GM12801 (cell line): ENCODE measurements around the gene TMEM80.

Experiments used
- TF ChIP-seq, protein P1 (sequence below): IDR thresholded peaks from one replicate; pipeline ENCODE4 v1.5.1; 2011; ENCODE audit warnings: control low read depth; ENCODE audit not compliant: insufficient read length; ENCODE audit errors: extremely low read depth

The TMEM80 gene

DNA sequence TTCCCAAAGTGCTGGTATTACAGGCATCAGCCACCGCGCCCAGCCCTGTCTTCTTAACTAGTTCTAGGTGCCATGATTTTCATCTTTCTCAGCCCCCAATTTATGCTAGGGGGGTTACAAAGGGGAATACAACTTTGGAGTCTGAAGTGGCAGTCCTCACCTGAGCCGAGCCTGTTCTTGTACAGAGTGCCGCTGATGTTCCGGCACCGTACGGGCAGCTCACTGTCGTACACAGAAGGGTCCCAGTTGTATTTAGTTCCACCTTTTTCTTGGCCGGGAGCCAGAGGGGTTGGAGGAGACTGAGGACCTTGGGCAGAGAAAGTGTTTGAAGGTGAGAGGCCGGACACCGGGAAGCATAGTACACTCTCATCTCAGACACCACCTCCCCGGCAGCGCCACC is 7.9 kb upstream of the TMEM80 start:
- TF ChIP-seq, protein P1, sequence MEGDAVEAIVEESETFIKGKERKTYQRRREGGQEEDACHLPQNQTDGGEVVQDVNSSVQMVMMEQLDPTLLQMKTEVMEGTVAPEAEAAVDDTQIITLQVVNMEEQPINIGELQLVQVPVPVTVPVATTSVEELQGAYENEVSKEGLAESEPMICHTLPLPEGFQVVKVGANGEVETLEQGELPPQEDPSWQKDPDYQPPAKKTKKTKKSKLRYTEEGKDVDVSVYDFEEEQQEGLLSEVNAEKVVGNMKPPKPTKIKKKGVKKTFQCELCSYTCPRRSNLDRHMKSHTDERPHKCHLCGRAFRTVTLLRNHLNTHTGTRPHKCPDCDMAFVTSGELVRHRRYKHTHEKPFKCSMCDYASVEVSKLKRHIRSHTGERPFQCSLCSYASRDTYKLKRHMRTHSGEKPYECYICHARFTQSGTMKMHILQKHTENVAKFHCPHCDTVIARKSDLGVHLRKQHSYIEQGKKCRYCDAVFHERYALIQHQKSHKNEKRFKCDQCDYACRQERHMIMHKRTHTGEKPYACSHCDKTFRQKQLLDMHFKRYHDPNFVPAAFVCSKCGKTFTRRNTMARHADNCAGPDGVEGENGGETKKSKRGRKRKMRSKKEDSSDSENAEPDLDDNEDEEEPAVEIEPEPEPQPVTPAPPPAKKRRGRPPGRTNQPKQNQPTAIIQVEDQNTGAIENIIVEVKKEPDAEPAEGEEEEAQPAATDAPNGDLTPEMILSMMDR = no peak

DNA sequence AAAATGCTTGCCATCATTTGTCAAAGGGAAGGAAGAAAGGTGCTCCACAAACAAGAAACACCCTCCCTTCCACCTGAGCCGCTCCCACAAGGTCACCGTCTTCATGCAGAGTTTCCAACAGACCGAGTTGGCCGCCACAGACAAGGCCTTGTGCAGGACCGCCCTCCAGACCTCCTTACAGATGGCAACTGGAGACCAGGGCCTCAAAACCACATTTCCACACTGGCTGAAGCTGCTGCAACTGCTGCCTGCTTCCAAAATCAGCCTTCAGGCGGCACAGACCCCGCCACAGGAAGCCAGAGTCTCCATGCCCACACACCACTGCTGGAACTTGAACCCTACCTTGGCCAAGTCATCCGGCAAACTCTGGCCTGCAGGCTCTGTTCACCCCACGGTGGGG is 6.9 kb upstream of the TMEM80 start:
- TF ChIP-seq, protein P1 = no peak

DNA sequence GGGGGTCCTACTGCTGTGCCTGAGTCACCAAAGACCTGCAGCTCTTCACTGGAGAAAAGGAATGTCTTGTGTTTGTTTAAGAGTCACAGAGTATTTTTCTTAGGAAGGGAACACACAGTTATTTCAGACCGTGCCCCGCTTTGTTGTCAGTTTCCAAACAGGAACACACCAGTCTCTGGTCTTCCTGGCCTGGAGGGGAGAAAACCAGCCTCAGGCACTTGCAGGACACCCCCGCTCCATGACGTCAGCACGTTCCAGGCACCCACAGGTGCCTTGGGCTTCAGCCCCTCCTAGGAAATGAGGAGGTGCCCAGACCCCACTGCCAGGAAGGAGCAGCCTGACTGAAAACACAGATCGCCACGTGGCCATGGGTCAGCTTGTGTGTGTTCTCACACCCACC is 6.0 kb upstream of the TMEM80 start:
- TF ChIP-seq, protein P1 = no peak

GRCh38 chr11:690738-691633 is 4.6 kb upstream of the TMEM80 start:
- TF ChIP-seq, protein P1 = no peak

- TF ChIP-seq, protein P1 = no peak
Observed at GRCh38 chr11:691710-692590, 3.7 kb upstream of the TMEM80 start.

GRCh38 chr11:692824-693414 is 2.7 kb upstream of the TMEM80 start:
- TF ChIP-seq, protein P1 = no peak

DNA sequence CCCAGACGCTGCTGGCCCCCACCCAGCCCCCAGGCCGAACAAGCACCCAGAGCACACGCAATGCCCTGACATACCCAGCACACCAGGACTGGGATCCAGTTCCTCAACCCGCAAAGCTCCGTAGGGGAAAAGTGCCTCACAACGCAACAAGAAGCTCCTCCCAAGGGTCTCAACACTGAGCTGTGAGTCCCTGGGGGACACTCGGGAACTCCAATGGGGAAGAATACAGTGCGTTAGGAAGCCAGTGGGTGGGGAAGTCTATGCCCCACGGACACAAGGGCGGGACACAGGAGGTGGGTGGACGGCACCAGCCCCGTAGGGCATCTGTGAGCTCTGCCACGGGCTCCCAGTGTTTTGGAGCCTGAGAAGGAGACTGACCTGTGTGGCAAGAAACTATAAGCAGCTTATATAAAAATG is 2.2 kb upstream of the TMEM80 start:
- TF ChIP-seq, protein P1 = no peak
